OCI-LY7 (cell line): ENCODE data around the gene HSPBP1. TPM values are rescaled to one million over a fixed set of nuclear protein-coding genes. Genes with fewer than 3 reads are reported as not detected.

Experiments used
- BruUV-seq: library from RNA; stranded (reverse); fragments of 400-500 nt; replicated peaks from 2 replicates; lab custom pipeline; 2021; lab: Mats Ljungman, UMichigan
- CTCF ChIA-PET: fragments of 300-600 bp; sonication (Branson Sonifier 250); formaldehyde crosslinking; loops from one replicate; lab custom pipeline; 2022; ENCODE audit warnings: antibody characterized with exemption; ENCODE audit not compliant: unreplicated experiment; lab: Charles Lee
- POLR2A ChIA-PET: fragments of 300-600 bp; sonication (Branson Sonifier 250); formaldehyde crosslinking; loops from one replicate; lab custom pipeline; 2022; ENCODE audit warnings: antibody characterized with exemption; lab: Charles Lee
- DNase-seq: peaks from one replicate; pipeline ENCODE4 v3.0.0-alpha.2; 2015; ENCODE audit warnings: low spot score
- H2AFZ ChIP-seq: fragments of 200-600 bp; sonication (generic), shearing (Covaris generic); 2 replicates; pipeline ENCODE4 v1.6.1; 2014; ENCODE audit warnings: mild to moderate bottlenecking, antibody characterized with exemption, low read length, moderate library complexity
- H3K27ac ChIP-seq: fragments of 200-600 bp; sonication (generic); 2 replicates; pipeline ENCODE4 v1.5.1; 2014; ENCODE audit warnings: mixed run types, low read depth, mild to moderate bottlenecking, moderate library complexity, low read length, inconsistent platforms; ENCODE audit not compliant: poor library complexity, severe bottlenecking
- H3K36me3 ChIP-seq: fragments of 200-600 bp; sonication (generic); 2 replicates; pipeline ENCODE4 v1.6.1; 2014; ENCODE audit warnings: mild to moderate bottlenecking, antibody characterized with exemption, low read length, moderate library complexity, mixed read lengths; ENCODE audit not compliant: insufficient read depth
- H3K4me1 ChIP-seq: fragments of 200-600 bp; sonication (generic); 2 replicates; pipeline ENCODE4 v1.5.1; 2014; ENCODE audit warnings: mild to moderate bottlenecking, low read length; ENCODE audit not compliant: insufficient read depth, poor library complexity, severe bottlenecking
- H3K4me2 ChIP-seq: fragments of 200-600 bp; sonication (generic); 2 replicates; pipeline ENCODE4 v1.6.1; 2014; ENCODE audit warnings: mild to moderate bottlenecking, low read length
- H3K4me3 ChIP-seq: fragments of 200-600 bp; sonication (generic); 2 replicates; pipeline ENCODE4 v1.5.1; 2014; ENCODE audit warnings: mild to moderate bottlenecking, low read depth, low read length; ENCODE audit not compliant: poor library complexity, severe bottlenecking
- H3K79me2 ChIP-seq: fragments of 200-600 bp; sonication (generic); 2 replicates; pipeline ENCODE4 v1.6.1; 2016; ENCODE audit warnings: low read depth, mild to moderate bottlenecking, low read length, moderate library complexity, mixed read lengths; ENCODE audit not compliant: insufficient read depth
- H3K9me2 ChIP-seq: fragments of 200-600 bp; sonication (generic); 2 replicates; pipeline ENCODE4 v1.6.1; 2016; ENCODE audit warnings: mild to moderate bottlenecking, low read length, mixed read lengths; ENCODE audit not compliant: insufficient read depth
- H3K9me3 ChIP-seq: fragments of 200-600 bp; sonication (generic); 2 replicates; pipeline ENCODE4 v1.6.1; 2014; ENCODE audit warnings: mild to moderate bottlenecking, mixed run types, low read length, mixed read lengths
- H4K20me1 ChIP-seq: fragments of 200-600 bp; sonication (generic); 2 replicates; pipeline ENCODE4 v1.6.1; 2014; ENCODE audit warnings: mild to moderate bottlenecking, antibody characterized with exemption, low read length, moderate library complexity, mixed read lengths; ENCODE audit not compliant: insufficient read depth
- CTCF ChIP-seq: fragments of 200-600 bp; sonication (generic); conservative IDR thresholded peaks from 2 replicates; pipeline ENCODE4 v1.5.1; 2014; ENCODE audit warnings: mild to moderate bottlenecking, antibody characterized with exemption, low read length, moderate library complexity, mixed read lengths
- EZH2phosphoT487 ChIP-seq: fragments of 200-600 bp; sonication (generic); IDR thresholded peaks from 2 replicates; pipeline ENCODE4 v1.6.1; 2018; ENCODE audit warnings: low read depth, borderline replicate concordance, mild to moderate bottlenecking, mixed run types, antibody characterized with exemption, low read length, moderate library complexity, mixed read lengths
- intact Hi-C: fragments of 100-400 bp; cut with micrococcal nuclease; formaldehyde crosslinking; loops from one replicate; pipeline ENCODE4 v1.10.0; 2022; ENCODE audit not compliant: unreplicated experiment
- total RNA-seq, 2 experiments: library from RNA; depleted of rRNA in 1 of 2; stranded (reverse); fragments of >200 nt in 1 of 2; shearing (Covaris generic) in 1 of 2; gene quantifications; 2 replicates each; pipeline ENCODE4 v1.2.3, GENCODE V29; 2014 to 2022

Gene HSPBP1
- total RNA-seq, 2 experiments from 2014 or later: 38.7 to 41.3 TPM

- Histone ChIP-seq H3K27ac (no peak overlapping the region), H3K4me3 (no peak overlapping the region), H4K20me1 (no peaks in the 10 kb centered on the region; the same call in 1 of the 2 replicates), H2AFZ (no peak overlapping the region), H3K9me2 (no peaks in the 10 kb centered on the region), H3K4me1 (no peaks in the 10 kb centered on the region), H3K79me2 (no peaks in the 10 kb centered on the region), H3K9me3 (no peaks in the 10 kb centered on the region), H3K4me2 (no peak overlapping the region), H3K36me3 (peaks cover 92% of the 10 kb centered on the region)
- TF ChIP-seq EZH2phosphoT487 (no peak), CTCF (no peak)
- POLR2A ChIA-PET: no interaction called here
- intact Hi-C loops: no loop called here
- BruUV-seq: no TSS peak
- no peak for DNase-seq
- CTCF ChIA-PET: no interaction called here
Observed at GRCh38 chr19:55224038-55224665, 55.8 kb downstream of the HSPBP1 start.

GRCh38 chr19:55223291-55224037, 56.4 kb downstream of the HSPBP1 start:
- Histone ChIP-seq H3K4me3 (no peak overlapping the region), H3K9me2 (no peaks in the 10 kb centered on the region), H2AFZ (no peak overlapping the region), H3K4me2 (no peak overlapping the region), H3K27ac (no peak overlapping the region), H4K20me1 (no peaks in the 10 kb centered on the region; the same call in 1 of the 2 replicates), H3K4me1 (no peaks in the 10 kb centered on the region), H3K79me2 (no peaks in the 10 kb centered on the region), H3K9me3 (no peaks in the 10 kb centered on the region), H3K36me3 (peaks cover 85% of the 10 kb centered on the region)
- no TSS peak for BruUV-seq
- TF ChIP-seq EZH2phosphoT487 (no peak), CTCF (no peak)
- intact Hi-C loops: no loop called here
- DNase-seq: no peak
- CTCF ChIA-PET: no interaction called here
- POLR2A ChIA-PET: no interaction called here

- Histone ChIP-seq H3K4me3 (no peak overlapping the region), H4K20me1 (no peaks in the 10 kb centered on the region), H3K4me1 (peaks cover 10% of the 10 kb centered on the region), H3K9me2 (no peaks in the 10 kb centered on the region), H3K79me2 (no peaks in the 10 kb centered on the region), H3K27ac (no peak overlapping the region), H3K9me3 (no peaks in the 10 kb centered on the region), H3K36me3 (peaks cover 56% of the 10 kb centered on the region), H3K4me2 (no peak overlapping the region), H2AFZ (no peak overlapping the region)
- DNase-seq: no peak
- TF ChIP-seq EZH2phosphoT487 (no peak), CTCF (no peak)
- POLR2A ChIA-PET: no interaction called here
- BruUV-seq: TSS peak; percentile 43
- CTCF ChIA-PET: no interaction called here
- intact Hi-C loops: no loop called here
Observed at GRCh38 chr19:55220525-55220924, 59.4 kb downstream of the HSPBP1 start.
